NCI-H2196 treated with DMSO at 0.1 percent for 48 hours (cell line): ENCODE data around the gene ACOT2.
"Not testable (repeated sequence)": the region's sequence is repeated elsewhere in the genome, so short reads cannot be mapped to it uniquely, and the experiment has no call there.

Experiments
- DNase-seq: peaks from one replicate; lab custom pipeline; 2025; ENCODE audit not compliant: unreplicated experiment; lab: John Stamatoyannopoulos, UW

The ACOT2 gene

DNA sequence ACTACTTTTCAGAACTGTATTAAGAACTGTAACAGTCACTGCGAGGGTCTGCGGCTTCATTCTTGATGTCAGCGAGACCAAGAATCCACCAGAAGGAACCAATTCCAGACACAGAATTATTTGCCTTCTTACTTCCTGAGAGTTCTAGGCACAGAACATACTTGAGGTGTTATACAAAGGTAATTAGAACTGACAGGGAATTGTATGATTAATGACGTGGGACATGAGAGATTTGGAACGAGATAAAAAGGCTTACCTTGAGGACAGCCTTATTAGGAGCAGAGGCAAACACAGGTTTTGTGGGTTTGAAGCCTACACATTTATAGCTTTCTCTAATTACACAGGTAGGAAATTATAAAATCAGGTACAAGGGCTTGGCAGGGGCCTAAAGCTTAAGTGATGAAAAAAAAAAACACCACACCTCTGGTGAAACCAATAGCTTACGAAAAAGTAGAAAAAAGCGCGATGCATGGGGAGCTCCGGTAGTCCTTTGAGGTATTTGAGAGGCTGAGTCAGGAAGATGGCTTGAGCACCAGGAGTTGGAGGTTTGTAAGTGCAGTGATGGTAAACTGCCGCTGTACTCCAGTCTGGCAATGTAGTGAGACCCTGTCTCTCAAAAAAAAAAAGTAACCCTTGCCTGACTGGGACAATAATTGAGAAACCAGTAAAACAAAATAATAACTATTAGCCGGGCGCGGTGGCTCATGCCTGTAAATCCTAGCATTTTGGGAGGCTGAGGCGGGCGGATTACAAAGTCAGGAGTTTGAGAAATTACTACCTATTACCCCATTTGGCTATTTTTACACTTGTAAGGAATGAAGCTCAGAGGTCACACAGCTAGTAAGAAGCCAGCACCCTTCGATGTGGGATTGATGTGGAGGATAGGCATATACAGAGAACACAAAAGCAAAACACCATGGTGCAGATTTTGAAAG is 795 bp upstream of the ACOT2 start:
- no peak for DNase-seq

DNA sequence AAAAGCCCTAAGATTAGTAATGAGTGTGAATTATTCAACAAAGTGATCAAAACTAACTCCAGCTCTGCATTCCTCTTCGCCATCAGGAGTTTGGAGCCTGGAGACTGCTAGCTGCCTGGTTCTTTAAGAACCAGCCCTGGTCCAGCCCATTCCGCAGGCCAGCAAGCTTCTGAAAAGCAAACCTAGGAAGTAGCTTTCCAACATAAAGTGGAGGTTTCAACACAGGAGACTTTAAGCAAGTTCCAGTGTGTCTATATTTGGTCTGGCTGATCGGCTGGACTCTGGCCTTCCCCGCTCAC is 178 bp upstream of the ACOT2 start:
- not testable (repeated sequence) for DNase-seq

DNA sequence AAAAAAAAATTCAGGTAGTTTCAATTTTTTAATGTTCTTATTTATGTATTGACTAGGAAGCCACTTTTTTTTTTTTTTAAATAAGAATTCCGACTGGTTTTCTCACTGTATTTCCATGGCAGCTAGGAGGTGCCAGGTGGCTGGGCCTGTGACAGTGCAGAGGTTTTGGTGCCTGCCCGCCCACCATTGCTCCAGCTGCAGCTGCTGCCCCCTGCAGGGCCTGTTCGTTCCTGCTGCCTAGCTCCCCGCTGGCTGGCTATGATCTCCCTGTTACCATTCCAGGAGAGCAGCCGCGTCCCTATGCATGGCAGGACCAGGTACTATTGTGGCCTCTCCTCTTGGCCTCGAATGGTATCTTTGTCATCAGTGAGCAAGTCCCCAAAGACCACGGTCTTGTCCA is 1.9 kb downstream of the ACOT2 start:
- DNase-seq, result not testable (repeated sequence)

DNA sequence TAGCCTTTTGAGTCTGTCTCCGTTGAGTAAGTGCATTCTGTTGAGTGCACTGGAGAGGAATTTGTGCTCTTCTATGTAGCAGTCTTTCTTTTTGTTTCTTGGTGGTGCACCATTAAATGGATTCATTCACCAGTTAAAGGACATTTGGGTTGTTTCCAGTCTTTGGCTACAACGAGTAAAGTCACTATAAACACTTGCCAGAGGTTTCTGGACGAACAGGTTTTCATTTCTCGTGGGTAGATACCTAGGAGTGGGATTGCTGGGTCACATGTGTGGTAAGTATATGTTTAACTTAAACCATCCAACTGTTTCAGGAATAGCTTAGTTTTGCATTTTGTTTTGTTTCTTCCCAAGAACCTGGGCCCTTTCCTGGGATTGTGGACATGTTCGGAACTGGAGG is 4.0 kb downstream of the ACOT2 start:
- DNase-seq, result not testable (repeated sequence)

DNA sequence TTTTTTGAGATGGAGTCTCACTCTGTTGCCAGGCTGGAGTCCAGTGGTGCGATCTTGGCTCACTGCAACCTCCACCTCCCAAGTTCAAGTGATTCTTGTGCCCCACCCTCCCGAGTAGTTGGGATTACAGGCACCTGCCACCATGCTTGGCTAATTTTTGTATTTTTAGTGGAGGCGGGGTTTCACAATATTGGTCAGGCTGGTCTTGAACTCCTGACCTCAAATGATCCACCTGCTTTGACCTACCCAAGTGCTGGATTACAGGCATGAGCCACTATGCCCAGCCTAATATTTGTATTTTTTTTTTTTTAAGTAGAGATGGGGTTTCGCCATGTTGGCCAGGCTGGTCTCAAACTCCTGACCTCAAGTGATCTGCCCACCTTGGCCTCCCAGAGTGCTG is 4.7 kb downstream of the ACOT2 start:
- DNase-seq, result not testable (repeated sequence)

DNA sequence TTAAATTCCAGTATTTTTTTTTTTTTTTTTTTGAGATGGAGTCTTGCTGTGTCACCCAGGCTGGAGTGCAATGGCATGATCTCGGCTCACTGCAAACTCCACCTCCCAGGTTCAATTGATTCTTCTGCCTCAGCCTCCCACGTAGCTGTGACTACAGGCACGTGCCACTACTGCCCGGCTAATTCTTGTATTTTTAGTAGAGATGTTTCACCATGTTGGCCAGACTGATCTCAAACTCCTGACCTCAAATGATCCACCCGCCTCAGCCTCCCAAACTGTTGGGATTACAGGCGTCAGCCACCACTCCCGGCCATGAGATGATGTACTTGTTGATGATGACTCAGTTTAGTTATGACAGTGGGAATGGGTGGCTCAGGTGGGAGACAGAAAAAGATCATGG is 5.2 kb downstream of the ACOT2 start:
- not testable (repeated sequence) for DNase-seq

DNA sequence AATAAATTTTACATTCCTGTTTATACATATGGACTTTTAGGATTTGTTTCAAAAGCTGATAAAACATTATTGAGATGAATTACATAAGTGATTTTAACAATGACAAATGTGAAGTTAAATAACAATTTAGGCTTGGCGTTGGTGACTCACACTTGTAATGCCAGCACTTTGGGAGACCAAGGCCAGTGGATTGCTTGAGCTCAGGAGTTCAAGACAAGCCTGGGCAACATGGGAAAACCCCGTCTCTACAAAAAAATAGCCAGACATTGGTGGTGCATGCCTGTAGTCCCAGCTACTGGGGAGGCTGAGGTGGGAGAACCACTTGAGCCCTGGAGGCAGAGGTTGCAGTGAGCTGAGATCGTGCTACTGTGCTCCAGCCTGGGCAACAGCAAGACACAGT is 7.4 kb downstream of the ACOT2 start:
- no peak for DNase-seq

DNA sequence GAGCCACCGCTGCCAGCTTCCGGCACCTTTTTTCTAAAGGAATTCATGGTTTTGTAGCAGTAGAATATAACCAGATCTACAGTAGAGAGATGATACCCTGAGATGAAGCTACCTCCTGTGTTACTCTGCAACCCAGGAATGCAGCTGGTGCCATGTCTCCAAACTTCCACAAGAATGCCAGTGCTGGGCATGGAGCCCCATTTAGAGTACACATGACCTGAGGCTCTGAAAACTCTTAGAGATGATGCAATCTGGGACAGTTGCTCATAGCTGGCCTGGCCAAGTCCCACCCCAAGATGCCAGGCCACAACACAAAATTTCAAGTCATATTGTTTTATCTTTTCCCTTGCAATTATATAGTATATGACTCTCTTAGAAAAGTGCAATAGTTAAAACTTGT is 8.2 kb downstream of the ACOT2 start:
- DNase-seq, result not testable (repeated sequence)

DNA sequence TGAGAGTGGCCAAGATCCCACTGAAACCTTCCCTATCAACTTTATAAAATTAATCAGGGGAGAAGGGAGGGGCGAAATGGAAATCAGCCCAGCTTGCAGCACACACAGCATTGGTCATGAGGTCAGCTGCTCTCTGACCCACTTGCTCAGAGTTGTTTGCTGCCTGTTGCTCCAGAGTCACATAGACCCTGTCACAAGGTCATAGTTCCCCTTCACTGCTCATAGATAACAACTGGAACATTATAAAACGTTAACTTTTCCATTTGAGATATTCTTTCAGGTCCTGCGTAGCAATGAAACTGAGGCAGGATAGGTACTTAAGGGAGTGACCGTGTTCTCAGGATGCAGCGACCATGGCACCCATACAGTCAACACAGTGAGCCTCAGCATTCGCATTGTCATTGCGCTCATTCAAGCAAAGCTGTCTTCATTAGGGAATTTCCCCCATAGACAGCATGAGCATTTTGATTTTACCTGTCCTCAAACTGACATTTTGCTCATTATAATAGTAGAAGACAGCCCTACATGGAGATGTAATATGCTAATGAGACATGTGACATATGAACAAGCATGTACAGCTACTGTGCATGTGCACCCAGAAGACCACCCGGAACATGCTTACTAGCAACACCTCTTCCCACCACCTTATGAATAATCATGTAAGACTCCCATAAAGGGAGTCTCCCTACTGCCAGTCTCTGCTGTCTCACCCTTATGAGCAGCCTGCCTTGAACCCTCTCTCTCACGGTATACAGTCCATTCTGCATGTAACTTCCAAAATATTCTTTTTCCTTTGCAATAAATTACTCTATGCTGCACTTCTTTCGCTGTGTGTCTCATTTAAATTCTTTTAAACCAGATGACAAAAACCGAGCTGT is 13.3 kb downstream of the ACOT2 start:
- not testable (repeated sequence) for DNase-seq

DNA sequence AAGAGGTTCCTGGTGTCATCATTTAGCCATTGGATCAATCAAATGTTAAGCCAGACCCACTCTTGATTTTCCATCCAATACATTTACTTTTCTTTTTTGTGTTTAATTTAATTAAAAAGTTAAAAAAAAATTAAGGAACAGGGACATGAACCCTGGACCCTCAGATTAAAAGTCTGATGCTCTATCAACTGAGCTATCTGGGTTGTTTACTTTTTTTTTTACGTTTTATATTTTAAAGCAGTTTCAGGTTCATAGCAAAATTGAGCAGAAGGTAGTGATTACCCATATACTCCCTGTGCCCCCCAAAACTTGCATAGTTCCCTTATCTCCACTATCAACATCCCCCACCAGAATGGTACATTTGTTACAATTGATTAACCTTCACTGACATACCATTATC is 19.7 kb downstream of the ACOT2 start:
- no peak for DNase-seq

DNA sequence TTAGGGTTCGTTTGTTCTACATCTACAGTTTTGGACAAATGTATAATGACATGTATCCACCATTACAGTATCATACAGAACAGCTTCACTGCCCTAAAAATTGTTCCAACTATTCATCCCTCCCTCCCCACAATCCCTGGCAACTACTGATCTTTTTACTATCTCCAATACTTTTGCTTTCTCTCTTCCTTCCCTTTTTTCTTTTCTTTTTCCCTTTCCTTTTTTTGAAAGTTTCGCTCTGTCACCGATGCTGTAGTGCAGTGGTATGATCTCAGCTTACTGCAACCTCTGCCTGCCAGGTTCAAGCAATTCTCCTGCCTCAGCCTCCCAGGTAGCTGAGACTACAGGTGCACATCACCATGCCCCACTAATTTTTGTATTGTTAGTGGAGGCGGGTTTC is 20.1 kb downstream of the ACOT2 start:
- no peak for DNase-seq

DNA sequence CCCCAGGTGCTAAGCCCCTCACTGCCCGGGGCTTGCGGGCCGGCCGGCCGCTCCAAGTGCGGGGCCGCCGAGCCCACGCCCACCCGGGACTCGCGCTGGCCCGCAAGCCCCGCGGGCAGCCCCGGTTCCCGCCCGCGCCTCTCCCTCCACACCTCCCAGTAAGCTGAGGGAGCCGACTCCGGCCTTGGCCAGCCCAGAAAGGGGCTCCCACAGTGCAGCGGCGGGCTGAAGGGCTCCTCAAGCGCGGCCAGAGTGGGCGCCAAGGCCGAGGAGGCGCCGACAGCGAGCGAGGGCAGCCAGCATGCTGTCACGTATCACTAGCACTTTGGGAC is 21.6 kb downstream of the ACOT2 start:
- not testable (repeated sequence) for DNase-seq

DNA sequence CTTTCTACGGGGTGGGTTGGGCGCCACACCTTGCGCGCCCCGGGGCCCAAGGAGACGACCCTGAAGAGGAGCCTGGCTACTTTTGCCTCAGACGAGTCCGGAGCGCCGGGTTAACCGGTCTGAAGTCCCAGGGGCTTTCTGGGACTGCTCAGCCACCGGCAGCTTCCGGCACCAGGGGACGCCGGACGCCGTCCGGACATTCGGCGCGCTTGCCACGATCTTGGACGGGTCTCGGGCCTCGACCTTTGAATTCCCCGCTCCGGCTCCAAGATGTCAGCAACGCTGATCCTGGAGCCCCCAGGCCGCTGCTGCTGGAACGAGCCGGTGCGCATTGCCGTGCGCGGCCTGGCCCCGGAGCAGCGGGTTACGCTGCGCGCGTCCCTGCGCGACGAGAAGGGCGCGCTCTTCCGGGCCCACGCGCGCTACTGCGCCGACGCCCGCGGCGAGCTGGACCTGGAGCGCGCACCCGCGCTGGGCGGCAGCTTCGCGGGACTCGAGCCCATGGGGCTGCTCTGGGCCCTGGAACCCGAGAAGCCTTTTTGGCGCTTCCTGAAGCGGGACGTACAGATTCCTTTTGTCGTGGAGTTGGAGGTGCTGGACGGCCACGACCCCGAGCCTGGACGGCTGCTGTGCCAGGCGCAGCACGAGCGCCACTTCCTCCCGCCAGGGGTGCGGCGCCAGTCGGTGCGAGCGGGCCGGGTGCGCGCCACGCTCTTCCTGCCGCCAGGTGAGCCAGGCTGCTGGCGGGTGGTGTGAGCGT is 22.9 kb downstream of the ACOT2 start, which contains the start of gene ACOT4:
ACOT4 (plus strand) TSS at position 184 of the 760 bp plus-strand sequence; CDS start at position 271, 87 bp downstream.
- peak; percentile 44 for DNase-seq

DNA sequence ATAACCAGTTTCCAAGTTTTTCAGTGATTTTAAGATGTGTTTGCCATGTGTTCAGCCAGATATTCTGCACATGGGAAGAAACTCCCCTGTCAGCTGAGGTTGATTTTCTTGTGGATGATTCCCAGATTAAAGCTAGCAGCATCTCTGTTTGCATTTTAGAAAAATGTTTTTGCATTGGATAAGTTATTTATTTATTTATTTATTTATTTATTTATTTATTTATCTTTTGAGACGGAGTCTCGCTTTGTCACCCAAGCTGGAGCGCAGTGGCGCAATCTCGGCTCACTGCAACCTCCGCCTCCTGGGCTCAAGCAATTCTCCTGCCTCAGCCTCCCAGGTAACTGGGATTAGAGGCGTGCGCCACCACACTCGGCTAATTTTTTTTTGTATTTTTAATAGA is 25.5 kb downstream of the ACOT2 start:
- DNase-seq, result no peak

DNA sequence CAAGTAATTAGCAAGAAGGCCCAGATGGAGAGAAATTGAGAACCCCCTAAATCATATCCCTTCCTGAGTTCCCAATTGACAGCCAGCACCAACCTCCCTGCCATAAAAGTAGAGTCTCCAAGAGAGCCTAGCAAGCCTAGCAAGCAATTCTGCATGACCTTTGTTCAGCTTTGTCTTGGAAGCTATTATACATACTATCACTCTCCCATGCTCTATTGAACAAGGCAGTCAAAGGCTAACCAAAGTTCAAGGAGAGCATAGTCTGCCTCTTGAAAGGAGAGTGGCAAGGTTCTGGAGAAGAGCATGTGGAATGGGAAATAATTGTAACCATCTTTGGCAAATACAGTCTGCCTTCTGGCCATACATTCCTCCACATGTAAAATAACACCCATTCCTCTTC is 30.5 kb downstream of the ACOT2 start:
- DNase-seq, result no peak

DNA sequence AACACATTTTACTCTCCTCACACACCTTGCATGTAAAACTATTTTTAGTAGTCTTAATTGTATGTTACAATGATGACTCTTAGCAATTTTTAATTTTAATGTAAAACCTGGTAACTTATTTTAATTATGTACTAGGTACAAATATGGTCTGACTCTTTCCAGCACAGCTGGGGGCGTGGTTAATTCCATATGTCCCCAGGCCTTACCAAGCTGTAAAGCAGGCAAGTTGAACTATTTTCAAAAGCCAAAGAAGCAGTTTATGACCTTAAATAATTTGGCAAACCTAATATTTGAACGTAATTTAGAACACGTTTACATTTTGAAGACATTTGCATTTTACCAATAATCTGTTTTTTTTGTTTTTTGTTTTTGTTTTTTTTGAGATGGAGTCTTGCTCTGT is 34.0 kb downstream of the ACOT2 start:
- no peak for DNase-seq

DNA sequence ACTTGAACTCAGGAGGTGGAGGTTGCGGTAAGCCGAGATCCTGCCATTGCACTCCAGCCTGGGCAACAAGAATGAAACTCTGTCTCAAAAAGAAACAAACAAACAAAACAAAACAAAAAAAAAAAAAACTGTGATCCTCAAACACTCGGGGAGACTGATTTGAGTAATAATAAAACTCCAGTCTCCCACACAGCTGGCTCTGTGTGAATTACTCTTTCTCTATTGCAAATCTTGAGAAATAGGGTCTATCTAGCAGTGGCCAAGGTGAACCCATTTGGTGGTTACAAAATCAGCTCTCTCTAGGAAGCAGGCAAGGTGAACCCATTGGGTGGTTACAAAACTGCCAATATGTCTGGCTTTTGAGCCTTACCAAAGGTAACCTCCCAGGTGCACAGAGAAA is 37.3 kb downstream of the ACOT2 start:
- no peak for DNase-seq

DNA sequence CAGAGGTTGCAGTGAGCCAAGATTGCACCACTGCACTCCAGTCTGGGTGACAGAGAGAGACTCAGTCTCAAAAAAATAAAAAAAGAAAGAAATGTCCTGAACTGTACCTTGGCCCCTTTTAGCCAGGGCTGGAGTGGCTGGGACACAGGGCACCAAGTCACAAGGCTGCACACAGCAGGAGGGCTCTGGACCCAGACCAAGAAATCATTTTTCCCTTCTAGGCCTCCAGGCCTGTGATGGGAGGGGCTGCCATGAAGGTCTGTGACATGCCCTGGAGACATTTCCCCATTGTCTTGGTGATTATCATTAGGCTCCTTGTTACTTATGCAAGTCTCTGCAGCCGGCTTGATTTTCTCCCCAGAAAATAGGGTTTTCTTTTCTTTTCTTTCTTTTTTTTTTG is 38.2 kb downstream of the ACOT2 start:
- no peak for DNase-seq

DNA sequence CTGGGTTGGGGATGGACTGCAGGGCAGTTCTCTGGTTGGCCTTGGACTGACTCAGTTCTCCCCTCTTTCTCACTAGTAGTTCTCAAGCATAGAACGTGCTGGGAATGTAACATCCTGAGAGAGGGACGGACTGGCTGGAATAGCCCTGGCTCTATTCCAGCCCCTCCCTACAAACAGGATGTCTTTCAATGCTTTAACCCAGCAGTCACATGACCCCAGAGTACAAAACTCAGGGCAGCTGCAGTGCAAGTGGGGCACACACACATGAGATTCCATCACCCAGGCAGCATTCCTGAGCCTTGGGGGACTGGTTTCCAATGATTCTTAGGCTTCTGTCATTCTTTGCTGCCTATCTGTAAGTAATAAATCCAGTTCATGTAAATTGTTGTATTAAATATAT is 41.7 kb downstream of the ACOT2 start:
- no peak for DNase-seq

DNA sequence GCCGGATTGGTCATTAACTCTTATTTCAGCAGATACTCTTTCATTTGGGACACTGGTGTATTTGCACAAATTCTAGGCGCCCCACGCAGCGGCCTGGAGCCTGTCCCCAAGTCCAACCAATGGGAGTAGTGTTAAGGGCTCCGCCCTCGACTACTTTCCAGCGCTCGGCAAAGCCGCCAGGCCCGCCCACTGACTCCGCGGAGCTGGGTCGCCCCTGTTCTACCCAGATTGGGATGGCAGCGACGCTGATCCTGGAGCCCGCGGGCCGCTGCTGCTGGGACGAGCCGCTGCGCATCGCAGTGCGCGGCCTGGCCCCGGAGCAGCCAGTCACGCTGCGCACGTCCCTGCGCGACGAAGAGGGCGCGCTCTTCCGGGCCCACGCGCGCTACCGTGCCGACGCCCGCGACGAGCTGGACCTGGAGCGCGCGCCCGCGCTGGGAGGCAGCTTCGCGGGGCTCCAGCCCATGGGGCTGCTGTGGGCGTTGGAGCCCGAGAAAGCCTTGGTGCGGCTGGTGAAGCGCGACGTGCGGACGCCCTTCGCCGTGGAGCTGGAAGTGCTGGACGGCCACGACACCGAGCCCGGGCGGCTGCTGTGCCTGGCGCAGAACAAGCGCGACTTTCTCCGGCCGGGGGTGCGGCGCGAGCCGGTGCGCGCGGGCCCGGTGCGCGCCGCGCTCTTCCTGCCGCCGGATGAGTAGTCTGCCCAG is 43.5 kb downstream of the ACOT2 start, which contains the start of gene ACOT6:
ACOT6 (plus strand) TSS at position 179 of the 707 bp plus-strand sequence; CDS start at position 234, 55 bp downstream.
- no peak for DNase-seq

DNA sequence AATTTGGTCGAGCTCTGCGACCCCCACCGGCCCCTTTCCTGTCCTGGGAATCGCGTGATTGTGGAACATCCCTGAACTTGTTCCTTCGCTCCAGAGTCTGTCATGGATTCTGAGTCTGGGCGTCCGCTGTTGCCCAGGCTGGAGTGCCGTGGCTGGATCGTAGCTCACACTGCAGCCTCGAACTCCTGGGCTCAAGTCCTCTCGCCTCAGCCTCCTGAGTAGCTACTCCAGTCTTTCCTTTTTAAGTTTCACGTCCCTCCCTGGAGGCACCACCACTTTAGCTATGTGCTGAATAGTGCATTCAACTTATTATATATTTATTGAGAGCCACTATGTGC is 44.0 kb downstream of the ACOT2 start:
- no peak for DNase-seq
